Neural progenitor cell (in vitro differentiated cells): ENCODE results near the gene IL26. TPM values are rescaled to one million over a fixed set of nuclear protein-coding genes. Genes with fewer than 3 reads are reported as not detected.
A peak's percentile ranks its signal among the peaks of the same experiment; 100 is the strongest.

Experiments
- DNase-seq: peaks from one replicate; pipeline ENCODE4 v3.0.0-alpha.2; 2016; ENCODE audit warnings: low spot score
- H2AFZ ChIP-seq: fragments of 200-600 bp; sonication (generic); replicated peaks from 2 replicates; pipeline ENCODE4 v1.6.1; 2016; ENCODE audit warnings: antibody characterized with exemption
- H3F3A ChIP-seq: fragments of 200-600 bp; sonication (generic); 2 replicates; pipeline ENCODE4 v1.6.1; 2016; ENCODE audit warnings: antibody characterized with exemption, low read depth
- H3K27ac ChIP-seq: fragments of 200-600 bp; sonication (generic); 2 replicates; pipeline ENCODE4 v1.5.1; 2016; ENCODE audit warnings: mild to moderate bottlenecking
- H3K27me3 ChIP-seq: fragments of 200-600 bp; sonication (generic); 2 replicates; pipeline ENCODE4 v1.6.1; 2016; ENCODE audit warnings: mild to moderate bottlenecking, moderate library complexity
- H3K36me3 ChIP-seq: fragments of 200-600 bp; sonication (generic); 2 replicates; pipeline ENCODE4 v1.5.1; 2016
- H3K4me1 ChIP-seq: fragments of 200-600 bp; sonication (generic); 2 replicates; pipeline ENCODE4 v1.6.1; 2016; ENCODE audit warnings: mixed run types
- H3K4me2 ChIP-seq: fragments of 200-600 bp; sonication (generic); 2 replicates; pipeline ENCODE4 v1.6.1; 2016
- H3K4me3 ChIP-seq: fragments of 200-600 bp; sonication (generic); 2 replicates; pipeline ENCODE4 v1.5.1; 2016
- H3K79me2 ChIP-seq: fragments of 200-600 bp; sonication (generic); 2 replicates; pipeline ENCODE4 v1.6.1; 2016; ENCODE audit warnings: low read depth
- H3K9ac ChIP-seq: fragments of 200-600 bp; sonication (generic); 2 replicates; pipeline ENCODE4 v1.6.1; 2016
- H3K9me3 ChIP-seq: fragments of 200-600 bp; sonication (generic); 2 replicates; pipeline ENCODE4 v1.5.1; 2016; ENCODE audit warnings: low read depth
- H4K20me1 ChIP-seq: fragments of 200-600 bp; sonication (generic); 2 replicates; pipeline ENCODE4 v1.6.1; 2016; ENCODE audit warnings: low read depth
- H3K27ac Mint-ChIP-seq: 3 replicates; pipeline ENCODE4 v1.8.0; 2021; ENCODE audit warnings: mixed read lengths
- H3K27me3 Mint-ChIP-seq: 2 replicates; pipeline ENCODE4 v1.8.0; 2022; ENCODE audit warnings: low read depth, mild to moderate bottlenecking, inconsistent platforms, moderate library complexity, mixed read lengths; ENCODE audit not compliant: insufficient read depth
- H3K36me3 Mint-ChIP-seq: 3 replicates; pipeline ENCODE4 v1.8.0; 2021; ENCODE audit warnings: mixed read lengths
- H3K4me1 Mint-ChIP-seq: 3 replicates; pipeline ENCODE4 v1.8.0; 2021; ENCODE audit warnings: mixed read lengths
- H3K4me3 Mint-ChIP-seq: 3 replicates; pipeline ENCODE4 v1.8.0; 2021; ENCODE audit warnings: mild to moderate bottlenecking, moderate library complexity, mixed read lengths
- H3K9me3 Mint-ChIP-seq: 3 replicates; pipeline ENCODE4 v1.8.0; 2020; ENCODE audit warnings: mixed read lengths
- CTCF ChIP-seq: fragments of 200-600 bp; sonication (generic); IDR thresholded peaks from 2 replicates; pipeline ENCODE4 v1.5.1; 2017; ENCODE audit warnings: antibody characterized with exemption, mild to moderate bottlenecking
- EZH2 ChIP-seq: fragments of 200-600 bp; sonication (generic); IDR thresholded peaks from 2 replicates; pipeline ENCODE4 v1.6.1; 2017; ENCODE audit warnings: antibody characterized with exemption, mild to moderate bottlenecking, moderate library complexity
- EZH2phosphoT487 ChIP-seq: fragments of 200-600 bp; sonication (generic); IDR thresholded peaks from 2 replicates; pipeline ENCODE4 v1.6.1; 2017; ENCODE audit warnings: antibody characterized with exemption
- total RNA-seq: library from RNA; depleted of rRNA; stranded (reverse); fragments of >200 nt; gene quantifications from 2 replicates; pipeline ENCODE4 v1.2.3, GENCODE V29; 2015; ENCODE audit warnings: low replicate concordance

The IL26 gene
- total RNA-seq, 1 donor from 2014 or later, result not detected

GRCh38 chr12:68178774-68179439 is 46.7 kb downstream of the IL26 start:
- no peak overlapping the region for H3K9ac ChIP-seq
- no peak overlapping the region for H3K4me3 ChIP-seq
- no peak for DNase-seq
- H3K27ac ChIP-seq, result no peak overlapping the region
- no peaks in the 10 kb centered on the region for H3K36me3 ChIP-seq
- peaks cover 2% of the 10 kb centered on the region for H3K27me3 Mint-ChIP-seq
- H4K20me1 ChIP-seq, result no peaks in the 10 kb centered on the region
- H3K27ac Mint-ChIP-seq, result no peak overlapping the region
- no peaks in the 10 kb centered on the region for H3K4me1 Mint-ChIP-seq
- no peak for TF ChIP-seq CTCF
- no peak for TF ChIP-seq EZH2phosphoT487
- no peak for TF ChIP-seq EZH2
- peaks cover 5% of the 10 kb centered on the region for H3K9me3 Mint-ChIP-seq
- no peak overlapping the region for H3K4me2 ChIP-seq
- no peak overlapping the region for H2AFZ ChIP-seq
- H3K4me1 ChIP-seq, result no peaks in the 10 kb centered on the region
- no peaks in the 10 kb centered on the region for H3F3A ChIP-seq
- H3K9me3 ChIP-seq, result no peaks in the 10 kb centered on the region
- H3K79me2 ChIP-seq, result no peaks in the 10 kb centered on the region
- no peaks in the 10 kb centered on the region for H3K27me3 ChIP-seq
- no peak overlapping the region for H3K4me3 Mint-ChIP-seq
- no peaks in the 10 kb centered on the region for H3K36me3 Mint-ChIP-seq

DNA sequence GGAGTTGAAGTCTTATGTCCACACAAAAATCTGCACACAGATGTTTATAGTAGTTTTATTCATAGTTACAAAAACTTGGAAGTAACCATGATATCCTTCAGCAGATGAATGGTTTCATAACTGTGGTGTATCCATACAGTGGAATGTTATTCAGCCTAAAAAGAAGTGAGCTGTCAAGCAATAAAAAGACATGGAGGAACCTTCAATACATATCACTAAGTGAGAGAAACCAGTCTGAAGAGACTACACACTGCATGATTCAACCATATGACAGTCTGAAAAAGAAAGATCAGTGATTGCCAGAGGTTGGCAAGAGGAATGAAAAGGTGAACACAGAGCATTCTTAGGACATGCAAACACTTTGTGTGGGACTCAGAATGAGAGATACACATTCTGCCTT is 47.4 kb downstream of the IL26 start:
- H3K9me3 Mint-ChIP-seq, result peaks cover 5% of the 10 kb centered on the region
- no peaks in the 10 kb centered on the region for H3K27me3 ChIP-seq
- H3K4me3 ChIP-seq, result no peak overlapping the region
- no peaks in the 10 kb centered on the region for H3K4me1 Mint-ChIP-seq
- no peaks in the 10 kb centered on the region for H3K27me3 Mint-ChIP-seq
- no peaks in the 10 kb centered on the region for H3K9me3 ChIP-seq
- H3F3A ChIP-seq, result no peaks in the 10 kb centered on the region
- H4K20me1 ChIP-seq, result no peaks in the 10 kb centered on the region
- no peak overlapping the region for H3K4me2 ChIP-seq
- DNase-seq, result no peak
- no peaks in the 10 kb centered on the region for H3K79me2 ChIP-seq
- H3K36me3 Mint-ChIP-seq, result no peaks in the 10 kb centered on the region
- H3K4me1 ChIP-seq, result no peaks in the 10 kb centered on the region
- H2AFZ ChIP-seq, result no peak overlapping the region
- H3K4me3 Mint-ChIP-seq, result no peak overlapping the region
- no peak overlapping the region for H3K27ac ChIP-seq
- TF ChIP-seq EZH2phosphoT487, result no peak
- TF ChIP-seq EZH2, result no peak
- no peak for TF ChIP-seq CTCF
- H3K36me3 ChIP-seq, result no peaks in the 10 kb centered on the region
- no peak overlapping the region for H3K9ac ChIP-seq
- H3K27ac Mint-ChIP-seq, result no peak overlapping the region

DNA sequence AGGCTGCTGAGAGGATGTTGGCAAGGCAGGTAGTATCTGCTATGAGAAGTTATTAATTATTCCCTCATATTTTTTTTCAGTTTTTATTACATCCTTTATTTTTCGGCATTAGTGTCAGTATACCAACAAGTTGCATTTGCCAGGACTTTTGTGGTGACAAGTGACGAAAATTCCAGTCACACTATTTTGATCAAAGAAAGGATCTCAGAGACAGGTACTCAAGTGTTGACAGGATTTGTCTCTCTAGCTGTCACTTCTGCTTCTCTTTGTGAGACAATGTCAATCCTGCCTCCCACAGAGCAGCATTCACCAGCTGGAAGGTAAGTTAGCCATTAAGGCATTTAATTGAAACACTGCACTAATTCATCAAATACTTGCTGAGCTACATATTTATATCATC is 48.0 kb downstream of the IL26 start:
- no peak overlapping the region for H3K4me3 ChIP-seq
- Mint-ChIP-seq H3K4me3 (no peak overlapping the region), H3K4me1 (no peaks in the 10 kb centered on the region)

More for the DNA sequence above, 48.0 kb downstream of the IL26 start:
- H2AFZ ChIP-seq, result no peak overlapping the region
- Mint-ChIP-seq H3K27me3 (no peaks in the 10 kb centered on the region), H3K9me3 (peaks cover 5% of the 10 kb centered on the region), H3K36me3 (no peaks in the 10 kb centered on the region), H3K27ac (no peak overlapping the region)
- H3K36me3 ChIP-seq, result no peaks in the 10 kb centered on the region
- H3K27ac ChIP-seq, result no peak overlapping the region
- no peak for TF ChIP-seq CTCF
- TF ChIP-seq EZH2phosphoT487, result no peak
- TF ChIP-seq EZH2, result no peak
- no peaks in the 10 kb centered on the region for H3K4me1 ChIP-seq
- peak; percentile 13 for DNase-seq
- H4K20me1 ChIP-seq, result no peaks in the 10 kb centered on the region
- H3F3A ChIP-seq, result no peaks in the 10 kb centered on the region
- H3K9me3 ChIP-seq, result no peaks in the 10 kb centered on the region
- no peak overlapping the region for H3K4me2 ChIP-seq
- no peak overlapping the region for H3K9ac ChIP-seq
- no peaks in the 10 kb centered on the region for H3K79me2 ChIP-seq
- no peaks in the 10 kb centered on the region for H3K27me3 ChIP-seq
